Activated T-helper 2 cell treated with anti-CD3 and anti-CD28 coated beads, Interferon-gamma antibody, Interleukin-2, Interleukin-4, amounts not matched to agents 10 μg/mL and 5 μg/mL and 100 μg/mL, durations not matched to agents 14 hours and 24 hours and 36 hours (primary cell): ENCODE measurements around the gene POFUT2. TPM values are rescaled to one million over a fixed set of nuclear protein-coding genes. Genes with fewer than 3 reads are reported as not detected.
A peak's percentile ranks its signal among the peaks of the same experiment; 100 is the strongest.

Source experiments
- DNase-seq: peaks from one replicate; pipeline ENCODE4 v3.0.0; 2021; ENCODE audit warnings: low spot score
- H3K27ac Mint-ChIP-seq: one replicate; pipeline ENCODE4 v1.8.0; 2021; ENCODE audit warnings: mixed read lengths
- H3K27me3 Mint-ChIP-seq: one replicate; pipeline ENCODE4 v1.8.0; 2021; ENCODE audit warnings: low read depth, mixed read lengths
- H3K36me3 Mint-ChIP-seq: one replicate; pipeline ENCODE4 v1.8.0; 2021; ENCODE audit warnings: low read depth, mixed read lengths
- H3K4me1 Mint-ChIP-seq: one replicate; pipeline ENCODE4 v1.8.0; 2021; ENCODE audit warnings: low read depth, mixed read lengths
- H3K4me3 Mint-ChIP-seq: one replicate; pipeline ENCODE4 v1.8.0; 2021; ENCODE audit warnings: low read depth, mild to moderate bottlenecking, moderate library complexity, mixed read lengths
- H3K9me3 Mint-ChIP-seq: one replicate; pipeline ENCODE4 v1.8.0; 2021; ENCODE audit warnings: mixed read lengths
- intact Hi-C: fragments of 100-400 bp; cut with micrococcal nuclease; formaldehyde crosslinking; loops from one replicate; pipeline ENCODE4 v1.15.1; 2023
- total RNA-seq: library from RNA; stranded (reverse); gene quantifications from 2 replicates; pipeline ENCODE4 v1.2.3, GENCODE V29; 2022

POFUT2 gene
- total RNA-seq, 1 donor from 2014 or later, result 14.1 TPM

DNA sequence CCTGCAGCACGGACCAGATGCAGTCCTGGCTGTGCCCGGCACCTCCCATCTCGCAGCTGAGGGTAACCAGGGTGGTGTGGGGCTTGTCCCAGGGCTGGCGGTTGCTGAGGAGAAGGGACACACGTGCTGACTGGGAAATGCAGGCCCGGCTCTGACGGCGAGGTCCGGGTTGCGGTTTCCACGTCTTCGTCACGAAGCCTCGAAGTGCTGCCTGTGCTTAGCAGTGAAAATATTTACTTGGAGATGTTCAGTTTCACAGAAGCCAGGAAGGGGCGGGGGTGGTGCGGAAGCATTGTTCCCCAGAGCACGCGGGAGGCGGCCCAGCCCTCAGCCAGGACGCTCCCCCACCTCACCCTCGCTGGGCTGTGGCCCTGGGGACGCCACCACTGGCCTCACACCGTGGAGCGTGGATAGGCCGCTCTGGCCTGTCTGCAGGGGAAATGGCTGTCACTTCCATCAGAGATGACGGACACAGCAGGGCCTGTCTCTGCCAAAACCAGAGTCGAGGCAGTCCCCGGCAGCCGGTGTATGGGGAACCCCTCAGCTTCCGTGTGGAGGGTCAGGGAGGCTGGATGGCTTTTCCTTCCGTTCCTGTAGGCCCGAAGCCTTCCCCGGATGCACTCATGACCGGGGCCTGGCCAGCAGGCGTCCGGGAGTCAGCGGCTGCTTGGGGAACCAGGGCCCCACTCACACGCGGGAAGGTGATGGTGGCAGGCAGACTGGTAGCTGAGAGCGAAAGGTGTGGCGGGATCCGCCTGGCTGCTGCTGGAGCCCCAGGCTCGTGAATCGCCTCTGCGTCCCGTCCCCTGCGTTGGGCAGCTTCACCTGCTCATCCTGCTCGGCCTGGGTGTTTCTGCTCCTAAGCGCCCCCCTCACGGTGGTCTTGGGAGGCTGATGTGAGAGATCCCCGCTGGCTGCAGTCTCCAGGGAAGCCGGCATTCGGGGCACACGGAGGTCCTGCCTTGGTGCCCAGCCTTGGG lies 14.7 kb upstream of the POFUT2 start:
- no peaks in the 10 kb centered on the region for H3K4me1 Mint-ChIP-seq
- no peak overlapping the region for H3K4me3 Mint-ChIP-seq
- H3K27ac Mint-ChIP-seq, result peak overlapping the region; percentile 49
- no peaks in the 10 kb centered on the region for H3K27me3 Mint-ChIP-seq
- no peaks in the 10 kb centered on the region for H3K9me3 Mint-ChIP-seq
- intact Hi-C loops, result no loop called here
- DNase-seq, result peak; percentile 51
- H3K36me3 Mint-ChIP-seq, result no peaks in the 10 kb centered on the region

DNA sequence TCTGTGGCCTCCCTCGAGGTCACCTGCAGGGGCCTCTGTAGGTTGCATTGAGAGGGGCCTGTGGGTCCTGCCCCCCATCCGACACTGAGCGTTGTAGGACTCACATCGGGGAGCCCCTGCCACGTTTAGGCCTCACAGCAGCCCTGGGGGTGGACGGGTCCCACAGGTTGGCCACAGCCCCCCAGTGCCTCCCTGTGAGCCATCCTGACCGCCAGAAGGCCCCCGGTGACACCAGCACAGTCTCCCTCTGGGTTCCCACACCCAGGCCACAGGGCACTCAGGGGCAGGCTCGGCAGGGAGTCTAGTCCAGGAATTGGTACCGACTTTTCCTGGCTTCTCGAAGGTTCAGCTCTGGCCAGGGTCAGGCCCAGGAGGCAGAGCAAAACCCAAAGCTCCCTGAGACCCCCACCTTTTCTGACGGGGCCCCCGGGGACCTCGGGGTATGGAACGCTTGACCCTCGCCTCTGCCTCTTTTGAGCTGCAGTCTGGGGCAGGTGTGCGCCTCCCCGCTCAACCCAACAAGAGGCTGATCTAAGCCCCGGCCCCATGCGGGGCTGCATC lies 13.9 kb upstream of the POFUT2 start:
- peak overlapping the region; percentile 49 for H3K27ac Mint-ChIP-seq
- intact Hi-C loops, result no loop called here

DNA sequence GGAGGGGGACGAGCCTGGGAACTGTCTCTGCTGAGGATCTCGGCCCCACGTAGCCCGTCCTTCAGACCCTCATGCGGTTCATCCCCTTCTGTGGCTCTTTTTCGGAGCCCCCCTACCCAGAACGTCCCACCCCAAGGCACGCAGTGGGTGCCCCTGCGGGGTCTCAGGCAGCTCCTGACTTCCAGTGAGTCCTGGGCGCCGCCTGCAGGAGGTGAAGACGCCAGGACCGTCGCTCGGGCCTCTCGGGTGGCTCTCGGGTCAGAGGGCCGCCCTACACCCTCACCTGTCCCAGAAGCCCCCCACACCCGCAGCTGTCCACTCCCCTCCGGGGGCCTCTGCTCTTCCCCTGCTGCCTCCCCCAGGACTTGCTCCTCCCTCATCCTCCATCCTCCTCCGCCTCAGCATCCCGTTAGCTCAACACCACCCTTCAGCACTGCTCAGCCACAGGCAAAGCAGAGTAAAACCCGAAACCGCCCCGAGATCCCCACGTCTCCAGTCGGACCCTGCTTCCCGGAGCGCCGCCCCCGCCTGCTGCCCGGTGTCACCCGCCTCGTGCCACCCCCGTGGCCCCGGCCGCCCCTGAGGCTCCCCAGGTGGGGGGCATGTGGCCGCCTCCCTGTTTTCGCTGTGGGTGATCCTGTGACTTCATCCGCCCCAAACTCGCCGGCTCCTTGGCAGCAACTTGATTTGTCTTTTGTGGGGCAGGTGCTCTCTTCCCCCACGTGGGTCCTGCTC lies 13.3 kb upstream of the POFUT2 start:
- H3K36me3 Mint-ChIP-seq, result no peaks in the 10 kb centered on the region
- no peak overlapping the region for H3K27ac Mint-ChIP-seq
- intact Hi-C loops, result no loop called here
- no peaks in the 10 kb centered on the region for H3K4me1 Mint-ChIP-seq
- no peak for DNase-seq
- no peak overlapping the region for H3K4me3 Mint-ChIP-seq
- H3K27me3 Mint-ChIP-seq, result no peaks in the 10 kb centered on the region
- H3K9me3 Mint-ChIP-seq, result no peaks in the 10 kb centered on the region

More for the DNA sequence above, 13.9 kb upstream of the POFUT2 start:
- Mint-ChIP-seq H3K9me3 (no peaks in the 10 kb centered on the region), H3K4me1 (no peaks in the 10 kb centered on the region), H3K4me3 (no peak overlapping the region), H3K36me3 (no peaks in the 10 kb centered on the region), H3K27me3 (no peaks in the 10 kb centered on the region)
- no peak for DNase-seq

DNA sequence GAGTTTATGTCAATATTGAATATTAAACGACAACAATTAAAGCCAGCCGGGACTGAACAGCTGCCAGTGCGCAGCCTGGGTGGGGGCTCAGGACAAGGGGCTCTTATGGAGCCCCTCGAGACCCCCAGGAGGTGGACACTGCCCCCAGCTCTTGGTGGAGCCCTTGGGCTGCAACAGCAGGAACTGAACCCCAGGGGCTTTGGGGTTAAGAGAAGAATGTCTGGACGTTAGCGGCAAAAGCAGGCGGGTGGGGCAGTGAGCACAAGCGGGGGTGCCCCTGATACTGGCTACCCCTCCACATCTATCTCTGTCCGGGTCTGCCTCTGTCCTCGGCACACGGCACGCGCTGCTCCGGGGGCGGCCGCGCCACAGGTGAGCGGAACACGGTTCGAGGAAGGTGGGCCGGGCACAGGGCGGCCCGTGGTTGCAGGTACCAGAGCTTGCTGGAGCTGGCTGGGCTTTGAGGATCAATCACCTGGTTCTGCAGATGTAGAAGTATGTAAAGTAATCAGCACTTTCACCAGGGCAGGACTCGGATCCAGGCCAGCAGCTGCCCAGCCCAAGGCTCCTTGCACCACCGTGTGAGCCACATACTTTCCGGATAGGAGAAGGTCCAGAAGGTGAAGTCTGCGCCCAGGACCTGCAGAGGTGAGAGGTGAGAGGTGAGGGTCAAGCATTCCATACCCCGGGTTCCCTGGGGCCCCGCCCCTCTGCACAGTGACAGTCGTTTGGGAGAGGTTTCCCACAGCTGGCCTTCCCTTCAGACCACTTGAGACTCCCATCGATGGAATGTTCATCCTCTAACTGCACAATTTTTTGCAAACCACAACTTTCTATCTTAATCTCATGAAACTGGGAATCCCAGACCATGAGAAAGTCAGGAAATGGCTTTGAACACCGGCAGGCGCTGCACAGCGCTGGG lies 12.4 kb upstream of the POFUT2 start:
- Mint-ChIP-seq H3K36me3 (no peaks in the 10 kb centered on the region), H3K4me1 (no peaks in the 10 kb centered on the region), H3K4me3 (no peak overlapping the region), H3K27ac (no peak overlapping the region), H3K9me3 (no peaks in the 10 kb centered on the region), H3K27me3 (no peaks in the 10 kb centered on the region)
- intact Hi-C loops, result no loop called here
- DNase-seq, result no peak

DNA sequence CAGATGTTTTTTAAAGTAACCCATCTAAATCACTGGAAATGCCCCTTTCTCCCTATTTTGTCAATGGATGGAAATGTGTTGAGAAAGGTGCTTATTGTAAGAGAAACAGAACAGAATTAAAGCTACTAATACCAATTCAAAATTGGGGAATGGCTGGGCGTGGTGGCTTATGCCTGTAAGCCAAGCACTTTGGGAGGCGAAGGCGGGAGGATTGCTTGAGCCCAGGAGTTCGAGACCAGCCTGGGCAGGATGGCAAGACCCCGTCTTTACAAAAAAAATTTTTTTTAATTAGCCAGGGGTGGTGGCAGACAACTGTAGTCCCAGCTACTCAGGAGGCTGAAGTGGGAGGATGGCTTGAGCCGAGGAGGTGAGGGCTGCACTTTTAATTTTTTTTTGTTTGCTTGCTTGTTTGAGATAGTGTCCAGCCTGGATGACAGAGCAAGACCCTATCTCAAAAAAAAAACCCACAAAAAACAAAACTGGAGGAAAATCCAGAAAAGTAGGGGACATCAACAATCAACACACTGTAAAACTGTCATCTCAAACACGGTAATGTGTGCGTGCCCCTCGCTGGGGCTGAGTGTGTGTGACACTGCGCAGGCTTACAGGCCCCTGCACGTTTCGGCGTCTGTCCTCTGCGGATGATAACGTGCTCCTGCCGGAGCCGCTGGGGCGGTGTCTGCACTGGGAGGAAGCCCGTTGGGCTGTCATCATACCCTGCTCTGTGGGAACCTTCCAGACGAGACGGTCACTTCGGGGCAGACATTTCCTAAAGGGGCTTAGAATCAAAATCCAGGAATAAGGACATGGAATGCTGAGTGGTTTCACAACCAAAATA lies 11.6 kb upstream of the POFUT2 start:
- no peak overlapping the region for H3K27ac Mint-ChIP-seq
- intact Hi-C loops, result no loop called here

DNA sequence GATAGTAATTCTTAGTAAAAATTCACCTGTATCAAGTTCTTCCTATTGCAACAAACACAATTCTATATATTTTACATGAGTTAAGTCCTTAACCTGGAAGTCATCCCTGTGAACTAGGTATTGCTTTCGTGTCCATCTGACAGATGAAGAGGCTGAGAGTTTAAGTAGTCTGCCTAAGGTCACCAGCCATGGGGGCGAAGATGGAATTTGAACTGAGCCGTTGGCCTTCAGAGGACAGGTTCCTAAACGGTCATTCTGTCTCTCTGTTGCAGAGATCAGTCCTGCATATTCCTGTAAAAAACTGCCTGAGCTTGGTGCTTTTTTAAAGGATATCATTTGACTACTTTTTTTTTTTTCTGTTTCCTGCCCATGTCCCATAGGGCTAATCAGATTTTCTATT lies 10.2 kb upstream of the POFUT2 start:
- Mint-ChIP-seq H3K36me3 (no peaks in the 10 kb centered on the region), H3K4me1 (no peaks in the 10 kb centered on the region), H3K9me3 (no peaks in the 10 kb centered on the region), H3K27ac (no peak overlapping the region), H3K4me3 (no peak overlapping the region), H3K27me3 (peaks cover 2% of the 10 kb centered on the region)
- DNase-seq, result no peak
- intact Hi-C loops, result no loop called here

More for the DNA sequence above, 11.6 kb upstream of the POFUT2 start:
- Mint-ChIP-seq H3K4me3 (no peak overlapping the region), H3K27me3 (peaks cover 2% of the 10 kb centered on the region), H3K9me3 (no peaks in the 10 kb centered on the region), H3K36me3 (no peaks in the 10 kb centered on the region), H3K4me1 (no peaks in the 10 kb centered on the region)
- no peak for DNase-seq

DNA sequence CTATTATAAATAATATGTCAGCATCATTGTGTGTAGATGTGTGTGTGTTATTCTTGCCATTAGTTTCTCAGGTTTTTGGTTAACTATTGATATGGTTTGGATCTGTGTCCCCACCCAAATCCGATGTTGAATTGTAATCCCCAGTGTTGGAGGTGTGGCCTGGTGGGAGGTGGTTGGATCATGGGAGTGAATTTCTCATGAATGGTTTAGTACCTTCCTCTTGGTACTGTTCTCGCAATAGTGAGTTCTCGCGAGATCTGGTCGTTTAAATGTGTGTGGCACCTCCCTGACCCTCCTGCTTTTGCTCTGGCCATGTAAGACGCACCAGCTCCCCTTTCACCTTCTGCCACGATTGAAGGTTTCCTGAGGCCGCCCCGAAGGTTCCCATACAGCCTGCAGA lies 9.6 kb upstream of the POFUT2 start:
- no peak for DNase-seq
- no peak overlapping the region for H3K27ac Mint-ChIP-seq
- intact Hi-C loops, result no loop called here

DNA sequence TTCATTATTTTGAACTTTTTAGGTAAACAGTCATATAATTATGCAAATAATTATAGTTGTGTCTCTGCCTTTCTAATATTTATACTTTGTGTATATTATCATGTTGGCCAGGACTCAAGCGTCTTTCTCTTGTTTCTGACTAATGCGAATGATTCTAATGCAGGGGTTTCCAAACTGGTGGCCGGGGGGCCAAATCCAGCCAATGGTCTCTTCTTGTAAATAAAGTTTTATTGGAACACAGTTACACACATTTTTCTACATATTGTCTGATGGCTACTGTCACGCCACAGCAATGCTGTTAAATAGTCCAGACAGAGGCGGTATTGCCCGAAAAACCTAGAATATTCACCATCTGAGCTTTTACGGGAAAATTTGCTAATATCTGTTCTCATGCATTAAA lies 8.9 kb upstream of the POFUT2 start:
- H3K27me3 Mint-ChIP-seq, result peaks cover 2% of the 10 kb centered on the region
- H3K27ac Mint-ChIP-seq, result no peak overlapping the region
- no peaks in the 10 kb centered on the region for H3K9me3 Mint-ChIP-seq
- no peak for DNase-seq
- peaks cover 4% of the 10 kb centered on the region for H3K4me1 Mint-ChIP-seq
- no peaks in the 10 kb centered on the region for H3K36me3 Mint-ChIP-seq
- no peak overlapping the region for H3K4me3 Mint-ChIP-seq
- intact Hi-C loops, result no loop called here

More for the DNA sequence above, 9.6 kb upstream of the POFUT2 start:
- Mint-ChIP-seq H3K9me3 (no peaks in the 10 kb centered on the region), H3K4me3 (no peak overlapping the region), H3K27me3 (peaks cover 2% of the 10 kb centered on the region), H3K4me1 (peaks cover 2% of the 10 kb centered on the region), H3K36me3 (no peaks in the 10 kb centered on the region)

DNA sequence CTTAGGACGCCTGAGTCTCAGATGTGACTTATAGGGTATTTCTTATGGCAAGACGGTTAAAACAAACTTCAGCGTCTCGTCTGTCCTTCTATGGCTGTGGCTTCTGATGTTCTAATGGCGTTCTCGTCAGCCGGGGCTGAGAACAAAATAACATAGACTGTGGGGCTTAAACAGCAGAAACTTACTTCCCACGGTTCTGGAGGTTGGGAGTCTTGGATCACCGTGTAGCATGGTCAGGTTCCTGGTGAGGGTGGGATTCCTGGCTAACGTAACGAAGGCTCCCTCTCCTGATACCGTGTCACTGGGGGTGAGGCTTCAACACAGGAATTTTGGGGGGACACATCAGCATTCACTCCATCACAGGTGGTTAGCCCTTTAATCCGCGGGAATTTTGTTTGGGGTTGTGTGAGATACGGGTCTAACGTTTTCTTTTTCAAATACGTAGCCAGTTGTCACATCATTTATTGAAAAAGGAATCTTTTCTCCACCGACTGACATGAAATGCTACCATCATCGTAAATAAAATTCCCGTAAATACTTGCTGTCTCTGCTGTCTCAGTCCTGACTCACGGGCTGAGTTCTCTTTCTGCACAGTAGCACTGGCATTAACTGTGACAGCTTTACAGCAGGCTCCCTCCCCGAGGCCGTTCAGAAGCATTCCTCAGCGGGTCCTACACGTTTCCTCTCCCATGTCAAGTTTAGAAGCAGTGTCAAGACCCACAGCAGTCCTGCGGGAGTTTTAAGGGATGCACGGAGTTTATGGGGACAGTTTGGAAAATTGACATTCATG lies 8.1 kb upstream of the POFUT2 start:
- Mint-ChIP-seq H3K4me1 (peaks cover 4% of the 10 kb centered on the region), H3K9me3 (no peaks in the 10 kb centered on the region), H3K4me3 (no peak overlapping the region), H3K27ac (no peak overlapping the region), H3K27me3 (peaks cover 2% of the 10 kb centered on the region), H3K36me3 (no peaks in the 10 kb centered on the region)
- no peak for DNase-seq
- intact Hi-C loops, result no loop called here

DNA sequence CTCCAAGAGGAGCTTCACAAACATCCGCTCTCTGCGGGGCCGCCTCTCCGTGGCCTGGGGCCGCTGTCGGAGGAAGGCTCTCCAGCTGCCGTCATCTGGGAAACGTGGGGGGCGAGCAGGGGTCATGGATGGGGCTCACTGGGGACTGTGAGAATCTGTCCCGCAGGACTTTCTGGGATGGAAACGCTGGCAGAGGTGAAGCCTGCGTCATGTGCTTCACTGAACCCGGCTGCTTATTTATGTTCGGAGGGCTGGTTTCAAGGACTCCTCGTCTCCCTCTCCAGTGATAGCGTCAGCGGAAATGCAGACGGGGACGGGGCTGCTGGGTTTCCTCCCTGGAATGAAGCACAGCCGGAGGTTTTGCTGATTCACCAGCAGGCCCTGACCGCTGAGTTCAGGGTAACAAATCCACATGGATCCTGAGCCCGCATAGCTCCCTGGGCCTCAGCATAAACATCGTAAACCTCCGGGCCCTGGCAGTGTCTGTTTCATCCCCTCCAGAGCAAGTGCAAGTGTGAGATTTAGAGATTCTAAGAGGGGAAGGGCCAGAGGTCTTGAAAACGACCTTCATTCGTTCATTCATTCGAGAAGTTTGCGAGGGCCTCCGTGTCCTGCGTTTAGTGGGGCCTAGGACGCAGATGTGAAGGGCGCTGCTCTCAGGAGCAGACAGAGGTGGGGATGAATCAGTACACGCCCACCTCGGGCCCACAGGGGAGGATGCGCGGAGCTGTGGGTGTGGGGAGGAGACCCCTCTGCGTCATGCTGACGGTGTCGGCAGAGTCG lies 7.0 kb upstream of the POFUT2 start:
- no peaks in the 10 kb centered on the region for H3K36me3 Mint-ChIP-seq
- no peaks in the 10 kb centered on the region for H3K9me3 Mint-ChIP-seq
- intact Hi-C loops, result no loop called here
- no peak overlapping the region for H3K4me3 Mint-ChIP-seq
- H3K27me3 Mint-ChIP-seq, result peaks cover 2% of the 10 kb centered on the region
- DNase-seq, result no peak
- H3K27ac Mint-ChIP-seq, result no peak overlapping the region
- H3K4me1 Mint-ChIP-seq, result peaks cover 4% of the 10 kb centered on the region
